Erythroblast (primary cell): ENCODE data around the gene SNX2.

Experiments used
- GATA1 ChIP-seq: IDR thresholded peaks from 2 replicates; pipeline ENCODE4 v1.6.1; 2011; ENCODE audit warnings: low read depth, mild to moderate bottlenecking, control low read depth, low read length, moderate library complexity
- POLR2A ChIP-seq: IDR thresholded peaks from 2 replicates; pipeline ENCODE4 v1.6.1; 2011; ENCODE audit warnings: mild to moderate bottlenecking, low read length

DNA sequence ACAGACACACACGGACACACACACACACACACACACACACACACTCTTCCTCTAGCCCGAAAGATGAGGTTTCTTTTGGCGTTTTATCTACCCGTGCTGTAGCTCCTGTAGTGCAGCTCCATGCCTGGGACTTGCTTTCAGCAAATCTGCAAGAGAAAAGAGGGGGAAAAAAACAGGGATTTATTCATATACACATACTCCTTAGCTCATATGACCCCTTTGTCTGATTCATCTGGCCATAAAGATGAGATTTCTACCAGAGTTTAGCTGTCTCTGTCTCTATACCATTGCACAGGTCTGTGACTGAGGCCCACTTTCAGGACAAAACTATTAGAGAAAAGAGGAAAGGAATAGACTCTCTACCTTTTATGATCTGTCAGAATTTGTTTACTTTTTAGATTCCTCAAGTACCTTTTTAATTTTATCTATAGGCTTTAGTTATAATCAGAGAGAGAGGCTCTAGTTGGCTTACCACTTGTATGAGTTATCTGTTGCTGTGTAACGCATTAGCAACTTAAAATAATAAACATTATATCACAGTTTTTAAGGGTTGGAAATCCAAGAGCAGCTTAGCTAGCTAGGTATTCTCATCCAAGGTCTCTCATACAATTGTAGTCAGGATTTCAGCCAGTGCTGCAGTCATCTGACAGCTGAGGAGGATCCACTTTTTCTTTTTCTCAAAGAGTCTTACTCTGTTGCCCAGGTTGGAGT, 14.7 kb downstream of the SNX2 start:
- no peak for TF ChIP-seq POLR2A
- no peak for TF ChIP-seq GATA1
